Neural progenitor cell (in vitro differentiated cells): ENCODE measurements around the gene REPIN1. TPM values are rescaled to one million over a fixed set of nuclear protein-coding genes. Genes with fewer than 3 reads are reported as not detected.

Experiments
- DNase-seq: peaks from one replicate; pipeline ENCODE4 v3.0.0-alpha.2; 2016; ENCODE audit warnings: low spot score
- H2AFZ ChIP-seq: fragments of 200-600 bp; sonication (generic); replicated peaks from 2 replicates; pipeline ENCODE4 v1.6.1; 2016; ENCODE audit warnings: antibody characterized with exemption
- H3F3A ChIP-seq: fragments of 200-600 bp; sonication (generic); 2 replicates; pipeline ENCODE4 v1.6.1; 2016; ENCODE audit warnings: antibody characterized with exemption, low read depth
- H3K27ac ChIP-seq: fragments of 200-600 bp; sonication (generic); 2 replicates; pipeline ENCODE4 v1.5.1; 2016; ENCODE audit warnings: mild to moderate bottlenecking
- H3K27me3 ChIP-seq: fragments of 200-600 bp; sonication (generic); 2 replicates; pipeline ENCODE4 v1.6.1; 2016; ENCODE audit warnings: mild to moderate bottlenecking, moderate library complexity
- H3K36me3 ChIP-seq: fragments of 200-600 bp; sonication (generic); 2 replicates; pipeline ENCODE4 v1.5.1; 2016
- H3K4me1 ChIP-seq: fragments of 200-600 bp; sonication (generic); 2 replicates; pipeline ENCODE4 v1.6.1; 2016; ENCODE audit warnings: mixed run types
- H3K4me2 ChIP-seq: fragments of 200-600 bp; sonication (generic); 2 replicates; pipeline ENCODE4 v1.6.1; 2016
- H3K4me3 ChIP-seq: fragments of 200-600 bp; sonication (generic); 2 replicates; pipeline ENCODE4 v1.5.1; 2016
- H3K79me2 ChIP-seq: fragments of 200-600 bp; sonication (generic); 2 replicates; pipeline ENCODE4 v1.6.1; 2016; ENCODE audit warnings: low read depth
- H3K9ac ChIP-seq: fragments of 200-600 bp; sonication (generic); 2 replicates; pipeline ENCODE4 v1.6.1; 2016
- H3K9me3 ChIP-seq: fragments of 200-600 bp; sonication (generic); 2 replicates; pipeline ENCODE4 v1.5.1; 2016; ENCODE audit warnings: low read depth
- H4K20me1 ChIP-seq: fragments of 200-600 bp; sonication (generic); 2 replicates; pipeline ENCODE4 v1.6.1; 2016; ENCODE audit warnings: low read depth
- H3K27ac Mint-ChIP-seq: 3 replicates; pipeline ENCODE4 v1.8.0; 2021; ENCODE audit warnings: mixed read lengths
- H3K27me3 Mint-ChIP-seq: 2 replicates; pipeline ENCODE4 v1.8.0; 2022; ENCODE audit warnings: low read depth, mild to moderate bottlenecking, inconsistent platforms, moderate library complexity, mixed read lengths; ENCODE audit not compliant: insufficient read depth
- H3K36me3 Mint-ChIP-seq: 3 replicates; pipeline ENCODE4 v1.8.0; 2021; ENCODE audit warnings: mixed read lengths
- H3K4me1 Mint-ChIP-seq: 3 replicates; pipeline ENCODE4 v1.8.0; 2021; ENCODE audit warnings: mixed read lengths
- H3K4me3 Mint-ChIP-seq: 3 replicates; pipeline ENCODE4 v1.8.0; 2021; ENCODE audit warnings: mild to moderate bottlenecking, moderate library complexity, mixed read lengths
- H3K9me3 Mint-ChIP-seq: 3 replicates; pipeline ENCODE4 v1.8.0; 2020; ENCODE audit warnings: mixed read lengths
- EZH2 ChIP-seq: fragments of 200-600 bp; sonication (generic); IDR thresholded peaks from 2 replicates; pipeline ENCODE4 v1.6.1; 2017; ENCODE audit warnings: antibody characterized with exemption, mild to moderate bottlenecking, moderate library complexity
- EZH2phosphoT487 ChIP-seq: fragments of 200-600 bp; sonication (generic); IDR thresholded peaks from 2 replicates; pipeline ENCODE4 v1.6.1; 2017; ENCODE audit warnings: antibody characterized with exemption
- total RNA-seq: library from RNA; depleted of rRNA; stranded (reverse); fragments of >200 nt; gene quantifications from 2 replicates; pipeline ENCODE4 v1.2.3, GENCODE V29; 2015; ENCODE audit warnings: low replicate concordance
- TF ChIP-seq, protein P1 (sequence below): fragments of 200-600 bp; sonication (generic); IDR thresholded peaks from 2 replicates; pipeline ENCODE4 v1.5.1; 2017; ENCODE audit warnings: antibody characterized with exemption, mild to moderate bottlenecking

REPIN1 gene
- total RNA-seq, 1 donor from 2014 or later: 18.0 TPM

DNA sequence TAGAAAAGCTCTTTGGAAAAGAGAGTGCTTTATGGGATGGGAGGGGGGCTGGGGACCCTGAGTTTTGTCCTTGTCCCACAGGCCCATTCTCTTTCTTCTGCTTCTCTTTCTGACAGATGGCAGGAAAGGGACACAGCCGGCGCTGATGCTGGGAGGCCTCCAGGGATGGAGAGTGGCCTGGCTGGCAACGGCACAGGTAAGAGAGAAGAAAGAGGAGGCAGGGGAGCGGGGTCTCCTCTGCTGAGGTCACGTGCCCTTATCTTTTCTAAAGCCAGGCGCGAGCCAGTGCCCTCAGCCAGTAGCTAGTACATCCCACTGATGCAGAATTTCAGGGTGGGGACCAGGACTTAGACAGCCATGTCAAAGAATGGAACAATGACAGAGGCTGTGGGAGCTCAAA, 19.7 kb downstream of the REPIN1 start:
- H3K4me1 Mint-ChIP-seq: peaks cover 58% of the 10 kb centered on the region
- Histone ChIP-seq H3K9ac (no peak overlapping the region), H3K4me1 (peaks cover 44% of the 10 kb centered on the region), H2AFZ (no peak overlapping the region), H3K36me3 (peaks cover 8% of the 10 kb centered on the region), H3K27me3 (no peaks in the 10 kb centered on the region), H4K20me1 (peaks cover 41% of the 10 kb centered on the region), H3F3A (peaks cover 32% of the 10 kb centered on the region), H3K9me3 (no peaks in the 10 kb centered on the region), H3K27ac (no peak overlapping the region), H3K79me2 (peaks cover 94% of the 10 kb centered on the region), H3K4me3 (no peak overlapping the region), H3K4me2 (peak overlapping the region; percentile 45)
- peaks cover 23% of the 10 kb centered on the region for H3K36me3 Mint-ChIP-seq
- TF ChIP-seq, protein P1, sequence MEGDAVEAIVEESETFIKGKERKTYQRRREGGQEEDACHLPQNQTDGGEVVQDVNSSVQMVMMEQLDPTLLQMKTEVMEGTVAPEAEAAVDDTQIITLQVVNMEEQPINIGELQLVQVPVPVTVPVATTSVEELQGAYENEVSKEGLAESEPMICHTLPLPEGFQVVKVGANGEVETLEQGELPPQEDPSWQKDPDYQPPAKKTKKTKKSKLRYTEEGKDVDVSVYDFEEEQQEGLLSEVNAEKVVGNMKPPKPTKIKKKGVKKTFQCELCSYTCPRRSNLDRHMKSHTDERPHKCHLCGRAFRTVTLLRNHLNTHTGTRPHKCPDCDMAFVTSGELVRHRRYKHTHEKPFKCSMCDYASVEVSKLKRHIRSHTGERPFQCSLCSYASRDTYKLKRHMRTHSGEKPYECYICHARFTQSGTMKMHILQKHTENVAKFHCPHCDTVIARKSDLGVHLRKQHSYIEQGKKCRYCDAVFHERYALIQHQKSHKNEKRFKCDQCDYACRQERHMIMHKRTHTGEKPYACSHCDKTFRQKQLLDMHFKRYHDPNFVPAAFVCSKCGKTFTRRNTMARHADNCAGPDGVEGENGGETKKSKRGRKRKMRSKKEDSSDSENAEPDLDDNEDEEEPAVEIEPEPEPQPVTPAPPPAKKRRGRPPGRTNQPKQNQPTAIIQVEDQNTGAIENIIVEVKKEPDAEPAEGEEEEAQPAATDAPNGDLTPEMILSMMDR: no peak
- TF ChIP-seq EZH2phosphoT487 (no peak), EZH2 (no peak)
- no peak overlapping the region for H3K27ac Mint-ChIP-seq
- no peaks in the 10 kb centered on the region for H3K27me3 Mint-ChIP-seq
- no peak overlapping the region for H3K4me3 Mint-ChIP-seq
- peak; percentile 2 for DNase-seq
- H3K9me3 Mint-ChIP-seq: no peaks in the 10 kb centered on the region

DNA sequence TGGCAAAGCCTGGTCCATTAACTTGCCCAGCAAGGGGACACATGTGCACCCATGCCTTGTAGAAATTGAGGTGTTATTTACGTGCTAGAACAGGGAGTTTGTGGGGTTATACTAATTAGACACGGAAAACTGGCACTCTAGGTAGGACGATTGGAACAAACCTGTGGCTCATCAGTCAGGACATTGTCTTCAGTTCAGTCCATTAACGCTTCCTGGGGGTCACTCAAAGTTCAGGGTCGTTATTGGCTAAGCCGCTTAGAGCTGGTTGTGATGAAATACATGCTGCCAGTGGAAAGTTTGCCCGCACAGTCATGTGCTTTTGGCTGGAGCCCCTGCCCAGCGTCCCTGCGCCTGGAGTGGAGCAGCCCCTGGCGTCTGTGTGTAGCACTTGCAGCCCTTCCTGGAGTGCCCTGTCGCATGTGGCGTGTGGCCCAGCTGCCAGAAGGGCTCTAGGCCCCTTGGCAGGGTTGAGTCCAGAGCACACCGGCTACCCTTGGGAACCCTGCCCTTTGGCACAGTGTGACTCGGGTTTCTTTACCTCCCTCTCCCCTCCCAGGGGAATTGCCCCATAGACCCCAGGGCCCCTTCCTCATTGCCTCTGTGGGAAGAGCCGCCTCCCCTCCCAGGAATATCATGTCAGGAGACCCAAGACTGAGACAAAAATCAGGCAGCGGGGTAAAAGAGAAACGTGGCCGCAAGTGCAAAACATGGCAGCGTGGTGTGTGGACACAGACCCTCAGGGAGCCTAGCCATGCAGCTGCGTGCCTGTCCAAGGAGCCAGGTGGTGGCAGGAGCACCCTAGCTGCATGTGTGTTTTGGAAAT, 20.3 kb downstream of the REPIN1 start:
- TF ChIP-seq, protein P1: peak; percentile 40
- TF ChIP-seq EZH2phosphoT487 (no peak), EZH2 (no peak)
- Mint-ChIP-seq H3K36me3 (peaks cover 23% of the 10 kb centered on the region), H3K4me1 (peaks cover 53% of the 10 kb centered on the region), H3K4me3 (no peak overlapping the region), H3K27me3 (no peaks in the 10 kb centered on the region), H3K27ac (no peak overlapping the region), H3K9me3 (no peaks in the 10 kb centered on the region)
- Histone ChIP-seq H3K9me3 (no peaks in the 10 kb centered on the region), H3K27ac (no peak overlapping the region), H3K4me1 (peaks cover 41% of the 10 kb centered on the region), H2AFZ (no peak overlapping the region), H3K9ac (no peak overlapping the region), H3F3A (peaks cover 27% of the 10 kb centered on the region), H4K20me1 (peaks cover 45% of the 10 kb centered on the region), H3K27me3 (no peaks in the 10 kb centered on the region), H3K36me3 (peaks cover 8% of the 10 kb centered on the region), H3K4me3 (no peak overlapping the region), H3K79me2 (peaks cover 97% of the 10 kb centered on the region), H3K4me2 (no peak overlapping the region)
- DNase-seq: peak; percentile 52

DNA sequence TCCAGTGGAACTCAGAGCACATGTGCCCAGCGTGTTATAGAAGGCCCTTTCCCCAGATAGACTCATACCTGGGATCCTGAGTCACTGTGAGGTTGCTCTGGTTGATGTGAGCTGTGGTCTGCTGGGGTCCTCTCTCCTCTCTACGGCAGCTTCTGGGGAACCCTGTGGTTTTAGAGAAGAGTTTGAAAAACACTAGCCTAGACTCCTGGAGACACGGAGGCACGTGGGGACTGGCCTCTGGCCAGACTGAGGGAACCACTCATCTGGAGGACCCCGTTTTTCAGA, 20.9 kb downstream of the REPIN1 start:
- Histone ChIP-seq H3K4me2 (no peak overlapping the region), H3K4me3 (no peak overlapping the region), H4K20me1 (peaks cover 44% of the 10 kb centered on the region), H2AFZ (no peak overlapping the region), H3K27ac (no peak overlapping the region), H3K36me3 (peaks cover 8% of the 10 kb centered on the region), H3K79me2 (peaks cover 97% of the 10 kb centered on the region), H3K9me3 (no peaks in the 10 kb centered on the region), H3K27me3 (no peaks in the 10 kb centered on the region), H3K4me1 (peaks cover 35% of the 10 kb centered on the region), H3K9ac (no peak overlapping the region), H3F3A (peaks cover 22% of the 10 kb centered on the region)
- Mint-ChIP-seq H3K27ac (no peak overlapping the region), H3K4me3 (no peak overlapping the region), H3K36me3 (peaks cover 23% of the 10 kb centered on the region), H3K4me1 (peaks cover 54% of the 10 kb centered on the region), H3K9me3 (no peaks in the 10 kb centered on the region), H3K27me3 (no peaks in the 10 kb centered on the region)
- TF ChIP-seq EZH2 (no peak), EZH2phosphoT487 (no peak)
- TF ChIP-seq, protein P1: no peak
- DNase-seq: no peak
